ENCODE data around the gene CAMK1D.

The CAMK1D gene

GRCh38 chr10:12873172-12873571, 523.8 kb downstream of the CAMK1D start:
- DNase-seq = no peak

- DNase-seq = no peak
These were observed 525.2 kb downstream of the CAMK1D start for GRCh38 chr10:12874501-12874900.

GRCh38 chr10:12875100-12875499, 525.8 kb downstream of the CAMK1D start:
- no peak for DNase-seq

- no peak for DNase-seq
These were observed 526.9 kb downstream of the CAMK1D start for GRCh38 chr10:12876266-12876665.

- no peak for DNase-seq
These were observed 527.8 kb downstream of the CAMK1D start for GRCh38 chr10:12877150-12877549.

- no peak for DNase-seq
These were observed 531.1 kb downstream of the CAMK1D start for GRCh38 chr10:12880423-12880822.

- DNase-seq = no peak
These were observed 535.5 kb downstream of the CAMK1D start for GRCh38 chr10:12884851-12885250.

Data from NCI-H1930 (cell line).